ENCODE results near the gene MXI1. TPM values are rescaled to one million over a fixed set of nuclear protein-coding genes. Genes with fewer than 3 reads are reported as not detected.

Gene MXI1
- total RNA-seq, 3 donors from 2014 or later (not counting 1 experiment from before 2014, with no cell fraction given), result 11.2 to 14.1 (median 13.6) TPM

DNA sequence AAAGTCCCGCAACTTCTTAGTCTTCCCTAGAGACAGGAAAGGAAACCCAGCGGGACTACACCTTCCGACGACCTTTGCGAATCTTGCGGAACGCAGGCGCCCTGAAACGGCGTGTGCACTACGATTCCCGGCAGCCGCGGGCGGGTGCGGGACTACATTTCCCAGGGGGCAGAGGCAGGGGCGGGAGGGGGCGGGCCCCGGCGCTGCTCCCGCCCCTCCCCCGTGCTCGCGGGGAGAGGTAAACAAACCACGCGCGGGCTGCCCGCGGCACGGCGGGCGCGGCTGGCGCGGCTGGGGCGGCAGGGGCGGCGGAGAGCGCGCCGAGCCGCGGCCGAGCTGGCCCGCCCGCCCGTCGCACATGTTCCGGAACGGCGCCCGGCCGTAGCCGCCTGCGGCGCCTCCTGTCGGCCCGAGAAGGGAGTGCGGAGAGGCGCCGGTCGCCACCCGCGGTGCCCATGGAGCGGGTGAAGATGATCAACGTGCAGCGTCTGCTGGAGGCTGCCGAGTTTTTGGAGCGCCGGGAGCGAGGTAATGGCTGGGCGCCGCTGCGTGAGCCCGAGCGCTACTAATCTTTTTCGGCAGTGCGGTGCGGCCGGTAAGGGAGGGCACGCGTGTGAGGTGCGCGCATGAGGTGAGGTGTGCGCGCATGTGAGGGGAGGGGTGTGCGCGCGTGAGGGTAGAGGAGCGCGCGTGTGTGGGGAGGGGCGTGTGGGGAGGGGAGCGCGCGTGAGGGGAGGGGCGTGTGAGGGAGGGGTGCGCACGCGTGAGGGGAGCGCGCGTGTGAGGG is 18.5 kb downstream of the MXI1 start:
- H3K4me3 Mint-ChIP-seq, result peak overlapping the region; percentile 96
- Histone ChIP-seq H3K9me3 (ENCODE audit: control insufficient read depth, insufficient read depth, low read length) (no peaks in the 10 kb centered on the region), H3K4me3 (ENCODE audit: low read length) (peak overlapping the region; percentile 66), H3K27ac (ENCODE audit: low read length) (peak overlapping the region; percentile 60), H3K4me1 (ENCODE audit: control insufficient read depth, insufficient read depth, low read length) (peaks cover 16% of the 10 kb centered on the region), H3K36me3 (ENCODE audit: control insufficient read depth, insufficient read depth, low read length) (no peaks in the 10 kb centered on the region), H3K27me3 (ENCODE audit: control insufficient read depth, insufficient read depth, low read length) (peaks cover 6% of the 10 kb centered on the region)
- H3K36me3 Mint-ChIP-seq, result no peaks in the 10 kb centered on the region
- peaks cover 22 to 33% of the 10 kb centered on the region in 2 donors for H3K27me3 Mint-ChIP-seq (ENCODE audit: low read depth in 2 of 2)
- H3K27ac Mint-ChIP-seq, result peak overlapping the region; percentile 84
- no peaks in the 10 kb centered on the region for H3K9me3 Mint-ChIP-seq
- ATAC-seq (peak; percentile 70 to 87 (median 77)), DNase-seq (peak; percentile 79 to 95)
- under 1% methylated on average over 103 of the region's 103 CpGs for WGBS (ENCODE audit: insufficient coverage)
- TF ChIP-seq, protein P1, sequence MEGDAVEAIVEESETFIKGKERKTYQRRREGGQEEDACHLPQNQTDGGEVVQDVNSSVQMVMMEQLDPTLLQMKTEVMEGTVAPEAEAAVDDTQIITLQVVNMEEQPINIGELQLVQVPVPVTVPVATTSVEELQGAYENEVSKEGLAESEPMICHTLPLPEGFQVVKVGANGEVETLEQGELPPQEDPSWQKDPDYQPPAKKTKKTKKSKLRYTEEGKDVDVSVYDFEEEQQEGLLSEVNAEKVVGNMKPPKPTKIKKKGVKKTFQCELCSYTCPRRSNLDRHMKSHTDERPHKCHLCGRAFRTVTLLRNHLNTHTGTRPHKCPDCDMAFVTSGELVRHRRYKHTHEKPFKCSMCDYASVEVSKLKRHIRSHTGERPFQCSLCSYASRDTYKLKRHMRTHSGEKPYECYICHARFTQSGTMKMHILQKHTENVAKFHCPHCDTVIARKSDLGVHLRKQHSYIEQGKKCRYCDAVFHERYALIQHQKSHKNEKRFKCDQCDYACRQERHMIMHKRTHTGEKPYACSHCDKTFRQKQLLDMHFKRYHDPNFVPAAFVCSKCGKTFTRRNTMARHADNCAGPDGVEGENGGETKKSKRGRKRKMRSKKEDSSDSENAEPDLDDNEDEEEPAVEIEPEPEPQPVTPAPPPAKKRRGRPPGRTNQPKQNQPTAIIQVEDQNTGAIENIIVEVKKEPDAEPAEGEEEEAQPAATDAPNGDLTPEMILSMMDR (IDR thresholded peaks at IDR 0.05), result peak; percentile 51
- H3K4me1 Mint-ChIP-seq, result peaks cover 25 to 31% of the 10 kb centered on the region in 2 donors
- intact Hi-C loops (cut with micrococcal nuclease), result loop anchor here (1.0 to 10.0 kb wide), 7 partner anchors 15 to 271 kb away; partner anchors contain the start of genes ADD3 and DUSP5

DNA sequence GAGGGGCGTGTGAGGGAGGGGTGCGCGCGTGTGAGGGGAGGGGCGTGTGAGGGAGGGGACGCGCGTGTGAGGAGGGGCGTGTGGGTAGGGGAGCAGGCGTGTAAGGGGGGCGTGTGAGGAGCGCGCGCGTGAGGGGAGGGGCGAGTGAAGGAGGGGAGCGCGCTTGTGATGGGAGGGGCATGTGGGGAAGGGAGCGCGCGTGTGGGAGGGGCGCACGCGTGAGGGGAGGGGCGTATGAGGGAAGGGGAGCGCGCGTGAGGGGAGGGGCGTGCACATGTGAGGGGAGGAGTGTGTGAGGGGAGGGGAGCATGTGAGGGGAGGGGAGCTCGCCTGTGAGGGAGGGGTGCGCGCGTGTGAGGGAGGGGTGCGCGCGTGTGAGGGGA is 19.1 kb downstream of the MXI1 start:
- ATAC-seq, result peak; percentile 58 to 77 (median 59)
- Mint-ChIP-seq H3K27ac (peak overlapping the region; percentile 84), H3K27me3 (ENCODE audit: low read depth in 2 of 2) (peaks cover 21 to 28% of the 10 kb centered on the region in 2 donors), H3K4me3 (peak overlapping the region; percentile 96), H3K9me3 (no peaks in the 10 kb centered on the region), H3K4me1 (peaks cover 25 to 29% of the 10 kb centered on the region in 2 donors), H3K36me3 (no peaks in the 10 kb centered on the region)
- peak overlapping the region; percentile 60 for H3K27ac ChIP-seq (ENCODE audit: low read length)
- TF ChIP-seq, protein P1 (IDR thresholded peaks at IDR 0.05), result no peak
- H3K27me3 ChIP-seq (ENCODE audit: control insufficient read depth, insufficient read depth, low read length), result peaks cover 6% of the 10 kb centered on the region
- under 1% methylated on average over 30 of the region's 36 CpGs for WGBS (ENCODE audit: insufficient coverage)
- intact Hi-C loops (cut with micrococcal nuclease), result loop anchor here (1.0 to 10.0 kb wide), 6 partner anchors 36 to 271 kb away; partner anchors contain the start of genes ADD3 and DUSP5
- H3K9me3 ChIP-seq (ENCODE audit: control insufficient read depth, insufficient read depth, low read length), result no peaks in the 10 kb centered on the region
- no peaks in the 10 kb centered on the region for H3K36me3 ChIP-seq (ENCODE audit: control insufficient read depth, insufficient read depth, low read length)
- H3K4me3 ChIP-seq (ENCODE audit: low read length), result peak overlapping the region; percentile 66
- peaks cover 15% of the 10 kb centered on the region for H3K4me1 ChIP-seq (ENCODE audit: control insufficient read depth, insufficient read depth, low read length)
- DNase-seq, result peak; percentile 74 to 95

DNA sequence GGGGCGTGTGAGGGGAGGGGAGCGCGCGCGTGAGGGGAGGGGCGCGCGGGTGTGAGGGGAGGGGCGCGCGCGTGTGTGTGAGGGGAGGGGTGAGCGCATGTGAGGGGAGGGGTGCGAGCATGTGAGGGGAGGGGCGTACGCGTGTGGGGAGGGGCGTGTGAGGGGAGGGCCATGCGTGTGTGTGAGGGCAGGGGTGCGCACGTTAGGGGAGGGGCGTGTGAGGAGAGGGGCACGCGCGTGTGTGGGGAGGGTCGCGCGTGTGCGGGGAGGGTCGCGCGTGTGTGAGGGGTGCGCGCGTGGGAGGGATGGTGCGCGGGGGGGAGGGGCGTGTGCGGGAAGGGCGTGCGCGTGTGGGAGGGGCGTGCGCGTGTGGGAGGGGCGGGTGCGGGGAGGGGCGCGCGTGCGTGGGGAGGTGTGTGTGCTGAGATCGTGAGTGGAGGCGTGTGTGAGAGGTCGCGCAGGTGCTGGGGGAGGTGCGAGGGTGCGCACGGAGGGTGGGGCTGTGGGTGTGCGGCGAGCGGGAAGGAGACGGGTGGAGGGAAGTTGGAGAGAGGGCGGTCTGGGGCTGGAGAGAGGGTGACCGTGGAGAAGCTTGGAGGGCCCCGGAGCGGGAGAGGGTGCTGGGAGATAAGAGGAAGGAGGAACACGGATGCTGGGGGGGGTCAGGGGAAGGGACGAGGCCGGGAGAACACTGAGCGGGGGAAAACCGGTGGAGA is 19.7 kb downstream of the MXI1 start:
- Histone ChIP-seq H3K9me3 (ENCODE audit: control insufficient read depth, insufficient read depth, low read length) (no peaks in the 10 kb centered on the region), H3K4me3 (ENCODE audit: low read length) (peak overlapping the region; percentile 66), H3K4me1 (ENCODE audit: control insufficient read depth, insufficient read depth, low read length) (peaks cover 10% of the 10 kb centered on the region), H3K27ac (ENCODE audit: low read length) (peak overlapping the region; percentile 36), H3K36me3 (ENCODE audit: control insufficient read depth, insufficient read depth, low read length) (no peaks in the 10 kb centered on the region), H3K27me3 (ENCODE audit: control insufficient read depth, insufficient read depth, low read length) (peaks cover 1% of the 10 kb centered on the region)
- Mint-ChIP-seq H3K36me3 (no peaks in the 10 kb centered on the region), H3K9me3 (no peaks in the 10 kb centered on the region), H3K4me3 (peak overlapping the region; percentile 96), H3K27ac (peak overlapping the region; percentile 84), H3K27me3 (ENCODE audit: low read depth in 2 of 2) (peaks cover 16 to 22% of the 10 kb centered on the region in 2 donors), H3K4me1 (peaks cover 21 to 24% of the 10 kb centered on the region in 2 donors)
- ATAC-seq, result peak; percentile 19 to 42 (median 24)
- under 1% methylated on average over 67 of the region's 71 CpGs for WGBS (ENCODE audit: insufficient coverage)
- TF ChIP-seq, protein P1 (IDR thresholded peaks at IDR 0.05), result no peak
- DNase-seq, result peak; percentile 47 to 91
- intact Hi-C loops (cut with micrococcal nuclease), result loop anchor here (1.0 to 10.0 kb wide), 6 partner anchors 35 to 270 kb away; partner anchors contain the start of genes ADD3 and DUSP5

All from natural killer cell (primary cell).